AML-193 (cell line): ENCODE measurements around the gene SPATS1.
"Not testable (repeated sequence)": the region's sequence is repeated elsewhere in the genome, so short reads cannot be mapped to it uniquely, and the experiment has no call there.

ENCODE experiments used
- DNase-seq, 2 experiments: peaks; one replicate each; lab custom pipeline; 2025; lab: John Stamatoyannopoulos, UW

SPATS1 gene

GRCh38 chr6:44311304-44311703, 31.1 kb upstream of the SPATS1 start:
- DNase-seq: no peak

- DNase-seq: no peak
Observed at GRCh38 chr6:44311767-44312166, 30.7 kb upstream of the SPATS1 start.

GRCh38 chr6:44312901-44313788, 29.3 kb upstream of the SPATS1 start, which contains the start of gene AARS2:
TSS of gene AARS2 (minus strand) at chr6:44313347. CDS start at chr6:44313323, 24 bp downstream.
- DNase-seq: peak; percentile 88 to 89

GRCh38 chr6:44314657-44315056, 27.8 kb upstream of the SPATS1 start:
- DNase-seq: not testable (repeated sequence)

GRCh38 chr6:44315516-44315915, 26.9 kb upstream of the SPATS1 start:
- DNase-seq: no peak

GRCh38 chr6:44315951-44316350, 26.5 kb upstream of the SPATS1 start:
- no peak for DNase-seq

GRCh38 chr6:44316481-44316880, 26.0 kb upstream of the SPATS1 start:
- no peak for DNase-seq

- not testable (repeated sequence) for DNase-seq
Observed at GRCh38 chr6:44317136-44317631, 25.3 kb upstream of the SPATS1 start.

- no peak for DNase-seq
Observed at GRCh38 chr6:44321210-44321609, 21.2 kb upstream of the SPATS1 start.

- no peak for DNase-seq
Observed at GRCh38 chr6:44327096-44327495, 15.4 kb upstream of the SPATS1 start.

- DNase-seq: no peak
Observed at GRCh38 chr6:44327760-44328159, 14.7 kb upstream of the SPATS1 start.

GRCh38 chr6:44328203-44328602, 14.2 kb upstream of the SPATS1 start:
- DNase-seq: not testable (repeated sequence)

- DNase-seq: no peak
Observed at GRCh38 chr6:44329858-44330257, 12.6 kb upstream of the SPATS1 start.

- no peak for DNase-seq
Observed at GRCh38 chr6:44332585-44332984, 9.9 kb upstream of the SPATS1 start.

GRCh38 chr6:44333273-44333919, 9.1 kb upstream of the SPATS1 start:
- no peak for DNase-seq

- DNase-seq: peak in 1 of 2 experiments; percentile 12
Observed at GRCh38 chr6:44333942-44334341, 8.5 kb upstream of the SPATS1 start.

GRCh38 chr6:44335631-44336030, 6.8 kb upstream of the SPATS1 start:
- no peak for DNase-seq

GRCh38 chr6:44338228-44339122, 4.0 kb upstream of the SPATS1 start:
- peak; percentile 76 to 80 for DNase-seq

GRCh38 chr6:44339301-44339700, 3.1 kb upstream of the SPATS1 start:
- DNase-seq: no peak

GRCh38 chr6:44339763-44340625, 2.5 kb upstream of the SPATS1 start:
- DNase-seq: no peak
